ENCODE data around the gene LRRC61.

DNA sequence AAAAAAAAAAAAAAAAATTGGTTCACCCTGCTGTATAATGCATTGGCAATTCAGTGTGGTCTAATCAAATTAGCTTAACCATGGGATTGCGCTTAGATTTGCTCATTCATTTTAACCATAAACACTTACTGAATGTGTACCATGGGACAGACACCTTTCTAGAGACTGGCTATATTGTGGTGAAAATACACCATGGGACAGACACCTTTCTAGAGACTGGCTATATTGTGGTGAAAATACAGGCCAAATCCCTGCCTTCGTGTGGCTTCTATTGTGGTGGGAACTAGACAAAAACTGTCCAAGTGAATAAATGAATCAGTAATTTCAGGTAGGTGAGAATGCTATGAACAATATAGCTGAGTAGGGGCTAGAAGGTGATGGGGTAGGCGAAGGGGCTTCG is 35.3 kb downstream of the LRRC61 start:
- TF ChIP-seq, protein P1, sequence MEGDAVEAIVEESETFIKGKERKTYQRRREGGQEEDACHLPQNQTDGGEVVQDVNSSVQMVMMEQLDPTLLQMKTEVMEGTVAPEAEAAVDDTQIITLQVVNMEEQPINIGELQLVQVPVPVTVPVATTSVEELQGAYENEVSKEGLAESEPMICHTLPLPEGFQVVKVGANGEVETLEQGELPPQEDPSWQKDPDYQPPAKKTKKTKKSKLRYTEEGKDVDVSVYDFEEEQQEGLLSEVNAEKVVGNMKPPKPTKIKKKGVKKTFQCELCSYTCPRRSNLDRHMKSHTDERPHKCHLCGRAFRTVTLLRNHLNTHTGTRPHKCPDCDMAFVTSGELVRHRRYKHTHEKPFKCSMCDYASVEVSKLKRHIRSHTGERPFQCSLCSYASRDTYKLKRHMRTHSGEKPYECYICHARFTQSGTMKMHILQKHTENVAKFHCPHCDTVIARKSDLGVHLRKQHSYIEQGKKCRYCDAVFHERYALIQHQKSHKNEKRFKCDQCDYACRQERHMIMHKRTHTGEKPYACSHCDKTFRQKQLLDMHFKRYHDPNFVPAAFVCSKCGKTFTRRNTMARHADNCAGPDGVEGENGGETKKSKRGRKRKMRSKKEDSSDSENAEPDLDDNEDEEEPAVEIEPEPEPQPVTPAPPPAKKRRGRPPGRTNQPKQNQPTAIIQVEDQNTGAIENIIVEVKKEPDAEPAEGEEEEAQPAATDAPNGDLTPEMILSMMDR (conservative IDR thresholded peaks at IDR 0.05 in 1 of 2, IDR thresholded peaks at IDR 0.05 in 1 of 2; ENCODE audit: extremely low read depth in 1 of 2, insufficient read depth in 1 of 2, low read depth in 1 of 2, low read length in 2 of 2), result no peak
- no peak for TF ChIP-seq EZH2 (IDR thresholded peaks at IDR 0.05; ENCODE audit: borderline replicate concordance, low read length)

Data from mammary epithelial cell (primary cell).